Activated T-cell treated with anti-CD3 and anti-CD28 coated beads, Interleukin-2, amount 50 U/mL, for 72 hours (primary cell): ENCODE results near the gene OR5L1. TPM values are rescaled to one million over a fixed set of nuclear protein-coding genes. Genes with fewer than 3 reads are reported as not detected.

Source experiments
- ATAC-seq, 2 donors: fragments of 150-1000 bp; cut with Tn5 transposase; replicated peaks in 1 of 2; 2 replicates each; pipeline ENCODE4 v1.10.0; 2021; ENCODE audit warnings: moderate library complexity in 2 of 2, mild to moderate bottlenecking in 1 of 2
- DNase-seq, 2 donors: peaks; one replicate each; pipeline ENCODE4 v3.0.0; 2021 to 2022; ENCODE audit warnings: mixed read lengths in 1 of 2
- H3K27ac Mint-ChIP-seq: one replicate; pipeline ENCODE4 v1.8.0; 2022; ENCODE audit warnings: mild to moderate bottlenecking, moderate library complexity, mixed read lengths
- H3K27me3 Mint-ChIP-seq: one replicate; pipeline ENCODE4 v1.8.0; 2022; ENCODE audit warnings: low read depth, mixed read lengths
- H3K36me3 Mint-ChIP-seq, 2 donors: one replicate each; pipeline ENCODE4 v1.8.0; 2022; ENCODE audit warnings: mixed read lengths in 2 of 2, mild to moderate bottlenecking in 1 of 2; ENCODE audit not compliant: insufficient read depth in 2 of 2
- H3K4me1 Mint-ChIP-seq: one replicate; pipeline ENCODE4 v1.8.0; 2022; ENCODE audit warnings: low read depth, mixed read lengths
- H3K4me3 Mint-ChIP-seq, 2 donors: one replicate each; pipeline ENCODE4 v1.8.0; 2022; ENCODE audit warnings: mild to moderate bottlenecking in 2 of 2, mixed read lengths in 2 of 2, moderate library complexity in 2 of 2
- H3K9me3 Mint-ChIP-seq, 2 donors: one replicate each; pipeline ENCODE4 v1.8.0; 2022; ENCODE audit warnings: mixed read lengths in 2 of 2
- total RNA-seq, 2 donors: library from RNA; stranded (reverse); gene quantifications; one replicate each; pipeline ENCODE4 v1.2.3, GENCODE V29; 2022

The OR5L1 gene
- not detected for total RNA-seq

DNA sequence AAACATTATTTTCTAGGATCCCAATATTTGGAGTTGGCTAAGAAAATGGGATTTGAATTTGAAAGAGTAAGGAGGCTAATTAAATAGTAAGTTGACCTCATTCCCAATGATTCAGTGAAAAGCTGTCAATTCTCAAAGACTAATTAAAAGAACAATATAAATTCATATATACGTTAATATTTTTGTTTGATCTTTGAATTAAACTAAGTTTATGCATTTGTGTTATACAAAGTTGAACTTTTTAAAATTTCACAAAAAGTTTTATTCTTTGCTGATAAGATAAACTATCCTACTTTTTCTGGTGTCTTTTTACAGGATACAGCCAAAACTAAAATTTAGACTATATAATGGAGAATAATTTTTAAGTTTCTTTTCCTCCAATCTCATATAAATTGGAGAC lies at the start of gene OR5L1:
Gene OR5L1 (plus strand): TSS at position 301 of the 400 bp plus-strand sequence. CDS start 100 bp downstream, outside the sequence.
- DNase-seq (no peak), ATAC-seq (no peak)
- Mint-ChIP-seq H3K27me3 (no peaks in the 10 kb centered on the region), H3K4me3 (no peak within 1 kb of the TSS), H3K36me3 (peaks cover 2 to 6% of the 10 kb centered on the region in 2 donors), H3K9me3 (peaks cover 15 to 17% of the 10 kb centered on the region in 2 donors), H3K4me1 (no peaks in the 10 kb centered on the region), H3K27ac (no peak within 1 kb of the TSS)

DNA sequence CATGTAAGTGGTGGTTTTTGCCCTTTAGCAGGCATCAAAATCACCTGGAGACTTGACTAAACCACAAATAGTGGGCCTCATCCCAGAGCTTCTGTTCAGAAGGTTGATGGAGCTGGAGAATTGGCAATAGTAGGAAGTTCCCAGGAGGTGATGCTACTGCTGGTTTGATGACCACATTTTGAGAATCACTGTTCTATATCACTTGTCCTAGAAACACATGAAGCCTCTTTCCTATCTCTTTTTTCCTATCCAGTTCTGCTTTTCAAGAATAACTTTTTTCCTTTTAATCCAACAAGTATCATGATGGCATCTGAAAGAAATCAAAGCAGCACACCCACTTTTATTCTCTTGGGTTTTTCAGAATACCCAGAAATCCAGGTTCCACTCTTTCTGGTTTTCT lies 38.0 kb upstream of the OR5L1 start, which contains the start of gene OR5D13:
Gene OR5D13 (plus strand): TSS at position 301 of the 400 bp plus-strand sequence. CDS start 0 bp downstream, at position 301.
- Mint-ChIP-seq H3K9me3 (peaks cover 6 to 8% of the 10 kb centered on the region in 2 donors), H3K27me3 (no peaks in the 10 kb centered on the region), H3K4me1 (no peaks in the 10 kb centered on the region), H3K27ac (no peak within 1 kb of the TSS), H3K4me3 (no peak within 1 kb of the TSS), H3K36me3 (peaks cover 0 to 2% of the 10 kb centered on the region in 2 donors)
- ATAC-seq = no peak
- DNase-seq = no peak

DNA sequence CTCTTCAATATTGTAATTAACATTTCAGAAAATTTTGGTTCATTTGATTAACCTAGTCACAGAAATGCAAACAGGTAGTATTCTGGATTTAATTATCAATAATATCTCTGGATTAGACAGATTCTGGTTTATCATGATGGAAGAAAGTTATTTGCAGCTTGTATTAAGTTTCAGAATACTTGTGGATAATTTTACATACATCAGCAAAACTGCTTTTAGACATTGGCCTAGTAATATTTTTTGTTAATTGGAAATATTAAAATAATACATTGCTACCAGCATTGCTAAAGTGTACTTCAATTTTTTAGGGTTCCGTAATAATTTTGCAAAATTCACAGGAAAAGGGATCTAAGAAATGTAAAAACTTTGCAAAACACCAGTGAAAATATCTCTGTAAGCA lies 19.6 kb upstream of the OR5L1 start:
- H3K27me3 Mint-ChIP-seq = no peaks in the 10 kb centered on the region
- no peak overlapping the region for H3K4me3 Mint-ChIP-seq
- H3K9me3 Mint-ChIP-seq = peaks cover 11 to 22% of the 10 kb centered on the region in 2 donors
- H3K36me3 Mint-ChIP-seq = peaks cover 0 to 3% of the 10 kb centered on the region in 2 donors
- DNase-seq (no peak), ATAC-seq (no peak)
- no peaks in the 10 kb centered on the region for H3K4me1 Mint-ChIP-seq
- H3K27ac Mint-ChIP-seq = no peak overlapping the region

DNA sequence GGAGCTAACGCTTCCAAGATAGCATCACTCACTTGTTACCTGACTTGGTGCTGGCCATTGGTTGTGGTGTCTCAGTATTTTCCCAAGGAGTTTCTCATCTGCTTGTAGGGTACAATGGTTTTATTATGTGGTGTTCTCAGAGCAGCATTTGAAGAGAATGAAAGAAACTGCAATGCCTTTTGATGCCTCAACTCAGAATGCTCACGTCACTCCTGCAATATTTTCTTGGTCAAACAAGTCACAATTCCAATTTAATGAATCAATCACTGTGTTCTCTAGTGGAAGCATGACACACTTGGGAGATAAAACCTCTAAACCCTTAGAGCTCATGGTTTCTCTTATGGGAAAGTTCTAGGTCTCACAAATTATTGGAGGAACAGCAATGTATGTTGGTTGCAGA lies 17.8 kb upstream of the OR5L1 start:
- Mint-ChIP-seq H3K9me3 (peaks cover 7 to 16% of the 10 kb centered on the region in 2 donors), H3K4me1 (no peaks in the 10 kb centered on the region), H3K4me3 (no peak overlapping the region), H3K27ac (no peak overlapping the region), H3K36me3 (peaks cover 0 to 3% of the 10 kb centered on the region in 2 donors), H3K27me3 (no peaks in the 10 kb centered on the region)
- ATAC-seq (no peak), DNase-seq (no peak)

DNA sequence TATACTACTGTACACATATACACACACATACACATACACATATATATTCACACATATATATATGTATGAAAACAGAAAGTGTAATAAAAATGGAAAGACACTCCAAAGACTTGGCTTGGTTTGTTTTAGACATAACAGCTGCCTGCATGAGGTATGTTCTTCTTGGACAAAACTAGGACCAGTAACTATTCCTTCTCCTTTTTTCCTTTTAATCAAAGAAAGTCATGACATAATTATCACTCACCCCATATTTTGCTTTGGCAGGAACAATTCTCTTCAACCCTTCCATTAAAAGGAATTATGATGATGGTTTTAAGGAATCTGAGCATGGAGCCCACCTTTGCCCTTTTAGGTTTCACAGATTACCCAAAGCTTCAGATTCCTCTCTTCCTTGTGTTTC lies 15.9 kb upstream of the OR5L1 start, which contains the start of gene OR5D14:
Gene OR5D14 (plus strand): TSS at position 301 of the 400 bp plus-strand sequence. CDS start 0 bp downstream, at position 301.
- no peaks in the 10 kb centered on the region for H3K27me3 Mint-ChIP-seq
- H3K9me3 Mint-ChIP-seq = peaks cover 18 to 25% of the 10 kb centered on the region in 2 donors
- no peak for ATAC-seq
- no peak within 1 kb of the TSS for H3K4me3 Mint-ChIP-seq
- no peak within 1 kb of the TSS for H3K27ac Mint-ChIP-seq
- no peaks in the 10 kb centered on the region for H3K4me1 Mint-ChIP-seq
- no peak for DNase-seq
- H3K36me3 Mint-ChIP-seq = peaks cover 0 to 6% of the 10 kb centered on the region in 2 donors

DNA sequence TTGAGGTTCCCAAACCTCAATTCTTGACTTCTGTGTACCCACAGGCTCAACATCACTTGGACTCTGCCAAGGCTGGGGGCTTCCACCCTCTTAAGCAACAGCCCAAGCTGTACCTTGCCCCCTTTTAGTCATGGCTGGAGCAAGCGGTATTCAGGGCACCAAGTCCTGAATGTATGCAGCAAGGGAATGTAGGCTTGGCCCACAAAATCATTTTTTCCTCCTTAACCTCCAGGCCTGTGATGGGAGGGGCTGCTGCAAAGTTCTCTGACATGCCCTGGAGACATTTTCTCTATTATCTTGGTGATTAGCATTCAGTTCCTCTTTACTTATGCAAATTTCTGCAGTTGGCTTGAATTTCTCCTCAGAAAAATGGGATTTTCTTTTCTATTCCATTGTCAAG lies 4.9 kb upstream of the OR5L1 start:
- DNase-seq (no peak), ATAC-seq (no peak)
- Mint-ChIP-seq H3K9me3 (peaks cover 14 to 22% of the 10 kb centered on the region in 2 donors), H3K4me3 (no peak overlapping the region), H3K27me3 (no peaks in the 10 kb centered on the region), H3K4me1 (no peaks in the 10 kb centered on the region), H3K36me3 (peaks cover 2 to 4% of the 10 kb centered on the region in 2 donors), H3K27ac (no peak overlapping the region)

DNA sequence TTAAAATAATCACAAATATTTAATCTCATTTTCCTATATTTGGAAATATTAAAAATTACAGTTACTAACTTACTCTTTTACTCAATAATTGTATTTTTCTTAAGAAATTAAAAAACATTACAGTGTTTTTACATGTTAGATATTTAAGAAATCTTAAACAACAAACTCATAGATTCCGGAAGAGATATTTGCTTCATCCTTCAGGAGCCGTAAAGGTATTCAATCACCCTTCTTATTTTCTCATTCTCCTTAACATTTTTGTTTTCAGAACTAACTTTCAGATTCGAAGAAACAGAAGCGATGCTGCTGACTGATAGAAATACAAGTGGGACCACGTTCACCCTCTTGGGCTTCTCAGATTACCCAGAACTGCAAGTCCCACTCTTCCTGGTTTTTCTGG lies 8.2 kb downstream of the OR5L1 start, which contains the start of gene OR5D18:
Gene OR5D18 (plus strand): TSS at position 301 of the 400 bp plus-strand sequence. CDS start 0 bp downstream, at position 301.
- Mint-ChIP-seq H3K27ac (no peak within 1 kb of the TSS), H3K36me3 (peaks cover 0 to 4% of the 10 kb centered on the region in 2 donors), H3K27me3 (no peaks in the 10 kb centered on the region), H3K9me3 (peaks cover 12 to 17% of the 10 kb centered on the region in 2 donors), H3K4me3 (no peak within 1 kb of the TSS), H3K4me1 (no peaks in the 10 kb centered on the region)
- DNase-seq (no peak), ATAC-seq (no peak)

DNA sequence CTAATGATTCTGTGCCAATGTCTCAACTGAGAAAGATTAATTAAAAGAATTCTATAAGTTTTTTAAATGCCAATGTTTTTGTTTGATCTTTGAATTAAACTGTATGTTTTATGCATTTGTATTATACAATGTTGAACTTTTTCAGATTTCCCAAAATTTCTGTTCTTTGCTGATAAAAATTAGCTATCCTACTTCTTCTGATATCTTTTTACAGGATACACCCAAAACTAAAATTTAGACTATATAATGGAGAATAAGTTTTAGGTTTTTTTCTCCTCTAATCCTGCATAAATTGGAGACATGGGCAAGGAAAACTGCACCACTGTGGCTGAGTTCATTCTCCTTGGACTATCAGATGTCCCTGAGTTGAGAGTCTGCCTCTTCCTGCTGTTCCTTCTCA lies 15.8 kb downstream of the OR5L1 start, which contains the start of gene OR5L2:
Gene OR5L2 (plus strand): TSS at position 301 of the 400 bp plus-strand sequence. CDS start 0 bp downstream, at position 301.
- Mint-ChIP-seq H3K9me3 (peaks cover 8 to 11% of the 10 kb centered on the region in 2 donors), H3K27ac (no peak within 1 kb of the TSS), H3K4me3 (no peak within 1 kb of the TSS)

DNA sequence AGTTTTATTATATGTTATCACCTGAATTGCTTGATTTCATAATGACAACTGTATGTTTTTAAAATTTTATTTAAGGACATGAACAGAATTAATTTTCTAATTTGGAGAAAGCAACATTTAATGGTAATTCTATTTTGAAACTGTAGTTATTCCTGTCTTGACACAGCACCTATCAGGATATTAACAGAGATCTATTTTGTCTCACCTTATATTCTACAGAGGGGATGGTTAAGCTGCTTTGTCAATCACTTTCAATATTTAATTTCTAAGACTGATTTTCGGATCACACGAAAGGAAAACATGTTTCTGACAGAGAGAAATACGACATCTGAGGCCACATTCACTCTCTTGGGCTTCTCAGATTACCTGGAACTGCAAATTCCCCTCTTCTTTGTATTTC lies 27.3 kb downstream of the OR5L1 start, which contains the start of gene OR5D16:
Gene OR5D16 (plus strand): TSS at position 301 of the 400 bp plus-strand sequence. CDS start 0 bp downstream, at position 301.
- no peaks in the 10 kb centered on the region for H3K4me1 Mint-ChIP-seq
- H3K9me3 Mint-ChIP-seq = peaks cover 6 to 11% of the 10 kb centered on the region in 2 donors
- H3K27ac Mint-ChIP-seq = no peak within 1 kb of the TSS
- ATAC-seq = no peak
- no peak within 1 kb of the TSS for H3K4me3 Mint-ChIP-seq
- DNase-seq = no peak
- no peaks in the 10 kb centered on the region for H3K27me3 Mint-ChIP-seq
- H3K36me3 Mint-ChIP-seq = peaks cover 0 to 2% of the 10 kb centered on the region in 2 donors

More for the DNA sequence above, 15.8 kb downstream of the OR5L1 start, which contains the start of gene OR5L2:
- ATAC-seq = no peak
- H3K27me3 Mint-ChIP-seq = no peaks in the 10 kb centered on the region
- DNase-seq = no peak
- H3K4me1 Mint-ChIP-seq = no peaks in the 10 kb centered on the region
- H3K36me3 Mint-ChIP-seq = no peaks in the 10 kb centered on the region

DNA sequence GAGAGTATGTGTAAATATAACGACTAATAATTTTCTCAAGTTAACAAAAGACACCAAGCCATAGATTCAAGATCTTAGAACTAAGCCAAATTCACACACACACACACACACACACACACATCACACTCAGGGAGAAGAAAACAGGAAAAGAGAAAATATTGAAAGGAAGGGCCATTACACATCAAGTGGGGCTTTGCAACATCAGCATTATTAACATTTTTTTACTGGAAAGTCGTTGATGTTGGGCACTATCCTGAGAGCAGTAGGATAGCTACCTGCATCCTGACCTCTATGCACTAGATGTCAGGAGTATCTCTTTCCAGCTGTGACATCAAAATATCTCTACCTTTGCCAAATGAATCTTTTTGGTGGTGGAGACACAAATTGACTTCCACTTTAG lies 36.3 kb downstream of the OR5L1 start:
- DNase-seq (no peak), ATAC-seq (no peak)
- Mint-ChIP-seq H3K4me1 (no peaks in the 10 kb centered on the region), H3K27me3 (no peaks in the 10 kb centered on the region), H3K9me3 (peaks cover 5 to 12% of the 10 kb centered on the region in 2 donors), H3K36me3 (no peaks in the 10 kb centered on the region), H3K4me3 (no peak overlapping the region), H3K27ac (no peak overlapping the region)

DNA sequence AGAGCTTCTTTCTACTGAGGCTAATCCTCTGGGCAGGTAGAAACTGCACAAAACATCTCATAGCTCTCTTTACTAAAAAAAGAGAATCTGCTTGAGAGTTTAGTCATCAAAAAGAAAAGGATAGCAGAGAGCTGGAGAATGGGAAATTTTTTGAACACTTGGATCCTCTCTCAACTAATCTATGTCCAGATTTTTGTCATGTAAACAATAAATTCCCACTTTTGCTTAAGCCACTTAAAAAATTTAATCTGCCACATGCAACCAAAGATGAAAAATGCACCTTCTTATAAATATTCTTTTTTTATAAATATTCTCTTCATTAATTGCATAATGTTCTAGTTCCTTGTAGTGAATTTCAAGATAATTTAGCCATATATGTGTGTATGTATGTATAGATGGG lies 37.9 kb downstream of the OR5L1 start:
- Mint-ChIP-seq H3K9me3 (peaks cover 8 to 17% of the 10 kb centered on the region in 2 donors), H3K4me1 (no peaks in the 10 kb centered on the region), H3K4me3 (no peak overlapping the region), H3K27ac (no peak overlapping the region), H3K36me3 (no peaks in the 10 kb centered on the region), H3K27me3 (no peaks in the 10 kb centered on the region)
- no peak for DNase-seq
- ATAC-seq = no peak

DNA sequence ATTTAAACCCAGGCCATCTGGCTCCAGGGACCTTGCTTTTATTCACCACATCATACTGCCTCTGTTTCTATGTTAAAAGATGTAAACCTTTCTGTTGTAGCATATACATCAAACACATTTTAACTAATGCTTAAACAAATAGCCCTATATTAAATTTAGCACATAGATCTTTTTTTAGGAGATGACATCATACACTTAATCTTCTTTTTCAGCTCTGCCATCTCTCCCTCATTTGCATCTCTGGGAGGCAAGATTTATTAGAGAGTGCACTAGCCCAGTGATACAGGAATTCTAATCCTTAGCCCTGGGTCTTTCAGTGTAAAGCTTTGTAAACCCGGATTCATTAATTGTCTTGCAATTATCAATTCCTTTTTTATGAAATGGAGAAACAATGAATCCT lies 41.0 kb downstream of the OR5L1 start:
- Mint-ChIP-seq H3K27me3 (no peaks in the 10 kb centered on the region), H3K9me3 (peaks cover 12 to 21% of the 10 kb centered on the region in 2 donors), H3K4me1 (no peaks in the 10 kb centered on the region), H3K27ac (no peak overlapping the region), H3K36me3 (no peaks in the 10 kb centered on the region), H3K4me3 (no peak overlapping the region)
- no peak for ATAC-seq
- no peak for DNase-seq

DNA sequence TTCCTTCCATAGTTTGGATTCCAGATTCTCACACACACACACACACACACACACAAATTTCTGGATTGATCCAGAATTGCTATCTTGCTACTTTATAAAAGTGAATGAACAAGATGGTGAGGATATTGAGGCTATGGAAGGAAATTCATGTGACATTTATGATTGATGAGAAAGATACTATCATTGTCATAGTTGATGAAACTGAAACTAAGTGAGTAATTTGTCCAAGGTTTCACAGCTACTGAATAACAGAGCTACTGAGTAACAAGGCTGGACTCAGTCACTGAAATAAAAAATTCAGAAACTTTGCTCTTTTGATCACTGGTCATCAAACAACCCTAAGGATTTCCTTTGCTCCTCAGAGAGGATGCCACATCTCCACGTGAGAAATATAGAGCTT lies 43.5 kb downstream of the OR5L1 start:
- Mint-ChIP-seq H3K27ac (no peak overlapping the region), H3K4me3 (no peak overlapping the region), H3K36me3 (peaks cover 0 to 3% of the 10 kb centered on the region in 2 donors), H3K27me3 (no peaks in the 10 kb centered on the region), H3K4me1 (no peaks in the 10 kb centered on the region), H3K9me3 (peaks cover 11 to 16% of the 10 kb centered on the region in 2 donors)
- ATAC-seq (no peak), DNase-seq (no peak)
